Measurements from ENCODE around the gene CCDC88A. TPM values are rescaled to one million over a fixed set of nuclear protein-coding genes. Genes with fewer than 3 reads are reported as not detected.

The CCDC88A gene
- polyA plus RNA-seq (2011; rRNA removed), result 70.9 and 77.8 TPM in 2 replicates
- polyA plus RNA-seq (2012; cell fraction: cytosol; rRNA removed), result 10.3 and 11.8 TPM in 2 replicates
- polyA plus RNA-seq (2012; cell fraction: nucleus; rRNA removed), result 12.0 and 16.2 TPM in 2 replicates
- polyA plus RNA-seq (2017; fragmentation: RNase III; extraction: RNeasy Plus Mini Kit Qiagen cat#74134 plus additional on column Dnase treatment), result 21.3 to 22.8 TPM (median 22.3 TPM) in 3 replicates
- polyA minus RNA-seq (2011; rRNA and poly(A)+ RNA removed), result 108 and 116 TPM in 2 replicates

DNA sequence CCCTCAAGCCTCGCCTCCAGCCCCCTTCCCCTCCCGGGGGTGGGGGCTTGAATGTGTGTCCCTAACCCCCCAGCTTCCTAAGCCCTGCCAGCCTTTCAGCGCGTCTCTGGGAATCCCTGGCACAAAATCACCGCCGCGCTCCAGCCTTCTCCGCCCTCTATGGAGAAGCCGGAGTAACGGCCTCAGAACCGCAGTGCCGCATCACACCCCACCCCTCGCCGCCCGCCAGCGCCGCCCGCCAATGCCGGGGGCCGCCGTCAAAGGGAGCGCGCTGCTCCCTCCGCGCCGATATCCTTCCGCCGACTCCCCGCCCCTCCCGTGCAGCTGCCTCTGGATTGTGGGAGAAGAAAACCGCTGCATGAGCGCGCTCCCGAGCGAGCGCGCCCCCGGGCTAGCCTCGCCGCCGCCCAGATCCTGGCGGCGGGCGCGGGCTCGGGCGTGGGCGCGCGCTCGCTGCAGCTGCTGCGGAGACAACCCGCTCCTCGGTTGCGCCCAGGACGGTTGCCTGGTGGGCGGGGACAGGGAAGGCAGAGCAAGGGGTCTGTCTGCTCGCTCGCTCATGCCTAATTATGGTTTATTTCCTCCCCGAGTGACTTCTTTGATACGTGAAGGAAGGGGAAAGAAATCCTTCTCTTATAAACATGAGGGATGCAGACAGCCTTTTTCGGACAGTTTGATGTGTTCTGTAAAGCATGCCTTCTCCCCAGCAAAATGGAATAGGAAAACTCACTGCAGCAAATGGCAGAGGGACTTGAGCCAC, at the start of gene CCDC88A:
Gene CCDC88A (minus strand): TSS at position 178 of the 760 bp plus-strand sequence. CDS start 777 bp downstream, outside the sequence.
- peaks cover 42% of the 10 kb centered on the region for H3K4me1 ChIP-seq
- ATAC-seq (peak; percentile 88 to 94), FAIRE-seq (no peak), DNase-seq (ENCODE audit: low read depth in 1 of 2, low spot score in 1 of 2) (peak; percentile 85 to 99)
- H3K9me3 ChIP-seq, result no peaks in the 10 kb centered on the region
- CTCF ChIA-PET, result interaction anchor here (0.9 to 1.8 kb wide), 7 partner anchors 9 to 197 kb away, joined by 3 to 5 read pairs (median 3); no protein-coding TSS in a partner anchor
- POLR2A ChIA-PET, result interaction anchor here (0.6 to 1.8 kb wide), 11 partner anchors 9 to 211 kb away, joined by 3 to 18 read pairs (median 5); partner anchors contain the start of genes CFAP36, CLHC1 and RPS27A
- under 1% methylated on average over 15 of the region's 62 CpGs for WGBS (ENCODE audit: missing lambda C conversion rate)
- H3K4me3 ChIP-seq, result peak within 1 kb of the TSS; percentile 70
- peak within 1 kb of the TSS; percentile 93 for H3K4me2 ChIP-seq
- peak within 1 kb of the TSS; percentile 92 to 99 for H3K27ac ChIP-seq
- TF ChIP-seq MAZ (IDR thresholded peaks at IDR 0.05; ENCODE audit: borderline replicate concordance, low read depth, low read length) (peak; percentile 88; the same call in 1 of the 2 replicates), HOXB13 (CRISPR knock-in tag; IDR thresholded peaks at IDR 0.05; ENCODE audit: low read depth) (peak; percentile 71; the same call in 1 of the 2 replicates), ESRRA (IDR thresholded peaks at IDR 0.05; ENCODE audit: borderline replicate concordance, low read length) (no peak), JUNB (IDR thresholded peaks at IDR 0.05) (no peak), HMGXB4 (CRISPR knock-in tag; IDR thresholded peaks at IDR 0.05; ENCODE audit: borderline replicate concordance) (peak; percentile 72; the same call in 1 of the 2 replicates), KDM5A (IDR thresholded peaks at IDR 0.05) (peak; percentile 22; the same call in 1 of the 2 replicates), SMC3 (IDR thresholded peaks at IDR 0.05) (peak; percentile 46), GATA3 (IDR thresholded peaks at IDR 0.05; ENCODE audit: borderline replicate concordance) (peak; percentile 39; the same call in 1 of the 2 replicates), ZC3H11A (IDR thresholded peaks at IDR 0.05) (no peak), HOXB5 (CRISPR knock-in tag; IDR thresholded peaks at IDR 0.05) (peak; percentile 90), FOSL2 (IDR thresholded peaks at IDR 0.05) (no peak; the same call in 1 of the 2 replicates), FOSL2 (CRISPR knock-in tag; IDR thresholded peaks at IDR 0.05) (peak; percentile 56), BHLHE40 (IDR thresholded peaks at IDR 0.05; ENCODE audit: low read depth, low read length) (peak; percentile 60), CHD2 (IDR thresholded peaks at IDR 0.05; ENCODE audit: low read length, partially characterized antibody) (peak; percentile 84), ZSCAN20 (CRISPR knock-in tag; IDR thresholded peaks at IDR 0.05) (0 out of 2 replicates have a peak, but pooled peaks have one; percentile 44), EHF (CRISPR knock-in tag; IDR thresholded peaks at IDR 0.05) (peak; percentile 37; the same call in 1 of the 2 replicates), TFCP2L1 (CRISPR knock-in tag; IDR thresholded peaks at IDR 0.05) (peak; percentile 90; the same call in 1 of the 2 replicates), RAD21 (conservative IDR thresholded peaks at IDR 0.05 in 1 of 2, IDR thresholded peaks at IDR 0.05 in 1 of 2) (peak; percentile 0 to 55; a peak in 3 of 5 replicates), HES2 (IDR thresholded peaks at IDR 0.05) (no peak), SREBF2 (IDR thresholded peaks at IDR 0.05) (no peak), CEBPB (IDR thresholded peaks at IDR 0.05) (no peak), BCL3 (IDR thresholded peaks at IDR 0.05) (peak; percentile 83), MAFK (IDR thresholded peaks at IDR 0.05; ENCODE audit: partially characterized antibody) (peak; percentile 11), JUN (IDR thresholded peaks at IDR 0.05) (peak; percentile 58 to 98; a peak in 4 of 5 replicates), PHF8 (IDR thresholded peaks at IDR 0.05; ENCODE audit: borderline replicate concordance, low read depth) (peak; percentile 90; the same call in 1 of the 2 replicates), USF2 (IDR thresholded peaks at IDR 0.05) (no peak), FOXS1 (CRISPR knock-in tag; IDR thresholded peaks at IDR 0.05) (no peak), PBX3 (IDR thresholded peaks at IDR 0.05) (peak; percentile 98), RARB (CRISPR knock-in tag; IDR thresholded peaks at IDR 0.05) (no peak), MAX (IDR thresholded peaks at IDR 0.05) (peak; percentile 92)
- TF ChIP-seq, protein P1, sequence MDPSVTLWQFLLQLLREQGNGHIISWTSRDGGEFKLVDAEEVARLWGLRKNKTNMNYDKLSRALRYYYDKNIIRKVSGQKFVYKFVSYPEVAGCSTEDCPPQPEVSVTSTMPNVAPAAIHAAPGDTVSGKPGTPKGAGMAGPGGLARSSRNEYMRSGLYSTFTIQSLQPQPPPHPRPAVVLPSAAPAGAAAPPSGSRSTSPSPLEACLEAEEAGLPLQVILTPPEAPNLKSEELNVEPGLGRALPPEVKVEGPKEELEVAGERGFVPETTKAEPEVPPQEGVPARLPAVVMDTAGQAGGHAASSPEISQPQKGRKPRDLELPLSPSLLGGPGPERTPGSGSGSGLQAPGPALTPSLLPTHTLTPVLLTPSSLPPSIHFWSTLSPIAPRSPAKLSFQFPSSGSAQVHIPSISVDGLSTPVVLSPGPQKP (IDR thresholded peaks at IDR 0.05; ENCODE audit: low read depth, low read length), result no peak
- TF ChIP-seq, protein P2, sequence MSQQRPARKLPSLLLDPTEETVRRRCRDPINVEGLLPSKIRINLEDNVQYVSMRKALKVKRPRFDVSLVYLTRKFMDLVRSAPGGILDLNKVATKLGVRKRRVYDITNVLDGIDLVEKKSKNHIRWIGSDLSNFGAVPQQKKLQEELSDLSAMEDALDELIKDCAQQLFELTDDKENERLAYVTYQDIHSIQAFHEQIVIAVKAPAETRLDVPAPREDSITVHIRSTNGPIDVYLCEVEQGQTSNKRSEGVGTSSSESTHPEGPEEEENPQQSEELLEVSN (IDR thresholded peaks at IDR 0.05; ENCODE audit: borderline replicate concordance, low read depth), result peak; percentile 89
